PC-9 (cell line): ENCODE results near the gene MCC. TPM values are rescaled to one million over a fixed set of nuclear protein-coding genes. Genes with fewer than 3 reads are reported as not detected.

Experiments used
- BruUV-seq: library from RNA; stranded (reverse); fragments of 400-500 nt; replicated peaks from 2 replicates; lab custom pipeline; 2021; lab: Mats Ljungman, UMichigan
- CTCF ChIA-PET: fragments of 300-600 bp; sonication (Branson Sonifier 250); formaldehyde crosslinking; loops from one replicate; lab custom pipeline; 2022; ENCODE audit warnings: antibody characterized with exemption; lab: Charles Lee
- POLR2A ChIA-PET: fragments of 300-600 bp; sonication (Branson Sonifier 250); formaldehyde crosslinking; loops from one replicate; lab custom pipeline; 2022; ENCODE audit warnings: antibody characterized with exemption; ENCODE audit not compliant: unreplicated experiment; lab: Charles Lee
- DNase-seq, 2 experiments: peaks; one replicate each; pipeline versions ENCODE4 v3.0.0 to v3.0.0-alpha.2; 2015 to 2022; ENCODE audit warnings: mixed read lengths in 1 of 2
- H2AFZ ChIP-seq: fragments of 200-600 bp; sonication (generic); 2 replicates; pipeline ENCODE4 v1.8.1; 2017; ENCODE audit warnings: antibody characterized with exemption
- H3F3A ChIP-seq: fragments of 200-600 bp; sonication (generic); 2 replicates; pipeline ENCODE4 v1.8.1; 2017; ENCODE audit warnings: antibody characterized with exemption, mild to moderate bottlenecking, low read depth; ENCODE audit not compliant: insufficient read depth
- H3K27ac ChIP-seq: fragments of 200-600 bp; sonication (generic); 2 replicates; pipeline ENCODE4 v1.6.1; 2016; ENCODE audit warnings: mixed run types
- H3K27me3 ChIP-seq: fragments of 200-600 bp; sonication (generic); 2 replicates; pipeline ENCODE4 v1.6.1; 2016; ENCODE audit warnings: low read depth, mixed run types; ENCODE audit not compliant: insufficient read depth
- H3K36me3 ChIP-seq: fragments of 200-600 bp; sonication (generic); 2 replicates; pipeline ENCODE4 v1.6.1; 2016; ENCODE audit warnings: low read depth, mixed run types
- H3K4me1 ChIP-seq: fragments of 200-600 bp; sonication (generic); replicated peaks from 2 replicates; pipeline ENCODE4 v1.6.1; 2016; ENCODE audit warnings: mixed run types; ENCODE audit not compliant: insufficient read depth
- H3K4me2 ChIP-seq: fragments of 200-600 bp; sonication (generic); 2 replicates; pipeline ENCODE4 v1.6.1; 2017; ENCODE audit warnings: mixed run types
- H3K4me3 ChIP-seq: fragments of 200-600 bp; sonication (generic); 2 replicates; pipeline ENCODE4 v1.6.1; 2016; ENCODE audit warnings: mixed run types
- H3K79me2 ChIP-seq: fragments of 200-600 bp; sonication (generic); 2 replicates; pipeline ENCODE4 v1.6.1; 2017; ENCODE audit warnings: low read depth, mixed run types
- H3K9me2 ChIP-seq: fragments of 200-600 bp; sonication (generic); 2 replicates; pipeline ENCODE4 v1.8.1; 2017; ENCODE audit warnings: mild to moderate bottlenecking; ENCODE audit not compliant: insufficient read depth
- H3K9me3 ChIP-seq: fragments of 200-600 bp; sonication (generic); 2 replicates; pipeline ENCODE4 v1.8.1; 2016; ENCODE audit warnings: low read depth; ENCODE audit not compliant: insufficient read depth
- H4K20me1 ChIP-seq: fragments of 200-600 bp; sonication (generic); 2 replicates; pipeline ENCODE4 v1.8.1; 2017; ENCODE audit not compliant: insufficient read depth
- CTCF ChIP-seq: fragments of 200-600 bp; sonication (generic); conservative IDR thresholded peaks from 2 replicates; pipeline ENCODE4 v1.6.1; 2017; ENCODE audit warnings: mixed run types, antibody characterized with exemption, mild to moderate bottlenecking, moderate library complexity
- EZH2 ChIP-seq: fragments of 200-600 bp; sonication (generic); IDR thresholded peaks from 2 replicates; pipeline ENCODE4 v1.8.0; 2017; ENCODE audit warnings: antibody characterized with exemption, low read depth
- intact Hi-C: fragments of 100-400 bp; cut with micrococcal nuclease; formaldehyde crosslinking; loops from one replicate; pipeline ENCODE4 v1.10.0; 2022; ENCODE audit not compliant: unreplicated experiment
- total RNA-seq: library from RNA; stranded (reverse); gene quantifications from 2 replicates; pipeline ENCODE4 v1.2.3, GENCODE V29; 2021

The MCC gene
- total RNA-seq, 1 experiment from 2014 or later = 2.5 TPM

GRCh38 chr5:112979723-112980122 is 508.5 kb downstream of the MCC start:
- CTCF ChIA-PET = interaction anchor here (0.7 kb wide), 1 partner anchor 132 kb away, joined by 5 read pairs; no protein-coding TSS in a partner anchor
- H3K4me2 ChIP-seq = peak overlapping the region; percentile 83

GRCh38 chr5:112978836-112979235 is 509.4 kb downstream of the MCC start:
- no peak overlapping the region for H2AFZ ChIP-seq
- DNase-seq = no peak
- peaks cover 5% of the 10 kb centered on the region for H4K20me1 ChIP-seq
- POLR2A ChIA-PET = interaction anchor here (0.6 kb wide), 2 partner anchors 178 to 796 kb away, joined by 3 to 6 read pairs; no protein-coding TSS in a partner anchor
- H3F3A ChIP-seq = peaks cover 6% of the 10 kb centered on the region; the same call in 1 of the 2 replicates
- BruUV-seq = no TSS peak
- H3K9me2 ChIP-seq = no peaks in the 10 kb centered on the region
- peak overlapping the region; percentile 70 for H3K4me3 ChIP-seq
- intact Hi-C loops = loop anchor here (5.0 to 10.0 kb wide), 4 partner anchors 102 to 424 kb away; partner anchors contain the start of gene SRP19
- H3K4me2 ChIP-seq = peak overlapping the region; percentile 83
- peaks cover 15% of the 10 kb centered on the region; the same call in 1 of the 2 replicates for H3K36me3 ChIP-seq
- no peaks in the 10 kb centered on the region; the same call in 1 of the 2 replicates for H3K9me3 ChIP-seq
- H3K27me3 ChIP-seq = no peaks in the 10 kb centered on the region
- peak overlapping the region; percentile 2; the same call in 1 of the 2 replicates for H3K27ac ChIP-seq
- H3K79me2 ChIP-seq = peaks cover 73% of the 10 kb centered on the region
- CTCF ChIA-PET = interaction anchor here (1.0 kb wide), 1 partner anchor 131 kb away, joined by 5 read pairs; no protein-coding TSS in a partner anchor
- peaks cover 30% of the 10 kb centered on the region for H3K4me1 ChIP-seq
- TF ChIP-seq CTCF (no peak), EZH2 (no peak)

More at GRCh38 chr5:112979723-112980122, 508.5 kb downstream of the MCC start:
- POLR2A ChIA-PET = no interaction called here
- H3F3A ChIP-seq = peaks cover 6% of the 10 kb centered on the region; the same call in 1 of the 2 replicates
- peaks cover 79% of the 10 kb centered on the region for H3K79me2 ChIP-seq
- no peaks in the 10 kb centered on the region for H3K27me3 ChIP-seq
- intact Hi-C loops = loop anchor here (5.0 to 10.0 kb wide), 4 partner anchors 102 to 425 kb away; partner anchors contain the start of gene SRP19
- peaks cover 27% of the 10 kb centered on the region for H3K4me1 ChIP-seq
- TF ChIP-seq EZH2 (no peak), CTCF (no peak)
- peaks cover 11% of the 10 kb centered on the region for H4K20me1 ChIP-seq
- peak overlapping the region; percentile 2; the same call in 1 of the 2 replicates for H3K27ac ChIP-seq
- peak overlapping the region; percentile 70; the same call in 1 of the 2 replicates for H3K4me3 ChIP-seq
- DNase-seq = no peak
- H3K9me3 ChIP-seq = no peaks in the 10 kb centered on the region; the same call in 1 of the 2 replicates
- no peak overlapping the region for H2AFZ ChIP-seq
- BruUV-seq = no TSS peak
- H3K36me3 ChIP-seq = peaks cover 15% of the 10 kb centered on the region; the same call in 1 of the 2 replicates
- no peaks in the 10 kb centered on the region for H3K9me2 ChIP-seq

GRCh38 chr5:112977440-112977861 is 510.8 kb downstream of the MCC start:
- Histone ChIP-seq H3K27ac (peak overlapping the region; percentile 63), H3K79me2 (peaks cover 59% of the 10 kb centered on the region), H3K9me3 (no peaks in the 10 kb centered on the region; the same call in 1 of the 2 replicates), H3K27me3 (no peaks in the 10 kb centered on the region), H2AFZ (peak overlapping the region; percentile 99), H4K20me1 (no peaks in the 10 kb centered on the region), H3K4me3 (peak overlapping the region; percentile 70), H3K9me2 (no peaks in the 10 kb centered on the region), H3F3A (peaks cover 6% of the 10 kb centered on the region; the same call in 1 of the 2 replicates), H3K4me2 (peak overlapping the region; percentile 83), H3K36me3 (peaks cover 12% of the 10 kb centered on the region; the same call in 1 of the 2 replicates), H3K4me1 (peaks cover 33% of the 10 kb centered on the region)
- TF ChIP-seq CTCF (no peak), EZH2 (no peak)
- BruUV-seq = TSS peak; percentile 43
- CTCF ChIA-PET = no interaction called here
- POLR2A ChIA-PET = no interaction called here
- DNase-seq = no peak
- intact Hi-C loops = loop anchor here (5.0 to 10.0 kb wide), 4 partner anchors 100 to 423 kb away; partner anchors contain the start of gene SRP19
